Measurements from ENCODE around the gene PLXNB3.

GRCh38 chrX:153800177-153800722 lies 36.2 kb downstream of the PLXNB3 start:
- TF ChIP-seq CTCF (IDR thresholded peaks at IDR 0.05) (no peak), EZH2phosphoT487 (IDR thresholded peaks at IDR 0.05) (no peak)
